Testis (tissue), 3 donors: Measurements from ENCODE around the gene NR1H4. TPM values are rescaled to one million over a fixed set of nuclear protein-coding genes. Genes with fewer than 3 reads are reported as not detected.

ENCODE experiments used
- DNase-seq: peaks from one replicate; pipeline ENCODE4 v3.0.0-alpha.2; 2019
- H3K27ac ChIP-seq, 2 donors: fragments of 200-600 bp; sonication (generic); one replicate each; pipeline ENCODE4 v1.5.1; 2019
- H3K27me3 ChIP-seq: fragments of 200-600 bp; sonication (generic); one replicate; pipeline ENCODE4 v1.5.1; 2019
- H3K36me3 ChIP-seq: fragments of 200-600 bp; sonication (generic); one replicate; pipeline ENCODE4 v1.5.1; 2017; ENCODE audit warnings: low read depth; ENCODE audit errors: missing control alignments
- H3K4me1 ChIP-seq: fragments of 200-600 bp; sonication (generic); one replicate; pipeline ENCODE4 v1.5.1; 2019
- H3K4me3 ChIP-seq, 2 donors: fragments of 200-600 bp; sonication (generic); one replicate each; pipeline ENCODE4 v1.5.1; 2017 to 2019
- H3K9me3 ChIP-seq: fragments of 200-600 bp; sonication (generic); one replicate; pipeline ENCODE4 v1.5.1; 2017
- CTCF ChIP-seq, 3 experiments: fragments of 450-650 bp in 2 of 3; fragments of 200-600 bp in 1 of 3; sonication (generic) in 1 of 3; IDR thresholded peaks; one replicate each; pipeline ENCODE4 v1.5.1; 2016 to 2019; ENCODE audit warnings: antibody characterized with exemption in 3 of 3, mild to moderate bottlenecking in 2 of 3, moderate library complexity in 1 of 3
- POLR2A ChIP-seq: fragments of 450-650 bp; IDR thresholded peaks from one replicate; pipeline ENCODE4 v1.6.1; 2017; ENCODE audit warnings: antibody characterized with exemption, mild to moderate bottlenecking, moderate library complexity
- WGBS, 2 donors: methylation state at CpG; one replicate each; pipeline ENCODE4 v1.1.5; 2018; 5-methylcytosine and 5-hydroxymethylcytosine counted together
- intact Hi-C: fragments of 100-400 bp; cut with DNase I; formaldehyde crosslinking; loops from one replicate; pipeline ENCODE4 v1.15.1; 2023; ENCODE audit warnings: low total_unique reads
- polyA plus RNA-seq: library from polyadenylated mRNA; stranded (reverse); fragments of 350-450 nt; fragmentation: Illumina TruSeq; extraction: RNeasy Lipid Tissue Mini Kit (QIAGEN cat#74804); gene quantifications from one replicate; pipeline ENCODE4 v1.2.3, GENCODE V29; 2014; ENCODE audit warnings: low read depth, low replicate concordance; ENCODE audit not compliant: insufficient read depth
- total RNA-seq, 2 donors: library from RNA; depleted of rRNA; stranded (reverse); fragments of >200 nt; gene quantifications; one replicate each; pipeline ENCODE4 v1.2.3, GENCODE V29; 2016

Gene NR1H4
- total and polyA plus RNA-seq, 3 donors from 2014 or later, result 0.43 to 1.3 (median 0.66) TPM

- TF ChIP-seq CTCF (IDR thresholded peaks at IDR 0.05) (no peak), POLR2A (no peak)
- Histone ChIP-seq H3K9me3 (no peaks in the 10 kb centered on the region), H3K27ac (no peak overlapping the region), H3K4me1 (no peaks in the 10 kb centered on the region), H3K36me3 (no peaks in the 10 kb centered on the region), H3K4me3 (no peak overlapping the region), H3K27me3 (no peaks in the 10 kb centered on the region)
- DNase-seq, result no peak
- 27 to 45% methylated on average over 3 of the region's 3 CpGs for WGBS, 2 donors
- intact Hi-C loops, result no loop called here
Measured at GRCh38 chr12:100473050-100473715, 483 bp upstream of the NR1H4 start.

- intact Hi-C loops, result no loop called here
- 73% methylated on average over 1 of the region's 1 CpG for WGBS, 2 donors
- no peak overlapping the region for H3K4me3 ChIP-seq
- DNase-seq, result no peak
- no peaks in the 10 kb centered on the region for H3K4me1 ChIP-seq
- H3K27me3 ChIP-seq, result no peaks in the 10 kb centered on the region
- TF ChIP-seq POLR2A (no peak), CTCF (IDR thresholded peaks at IDR 0.05) (no peak)
- H3K36me3 ChIP-seq, result no peaks in the 10 kb centered on the region
- H3K9me3 ChIP-seq, result no peaks in the 10 kb centered on the region
- no peak overlapping the region for H3K27ac ChIP-seq
Measured at GRCh38 chr12:100474617-100475016, 951 bp downstream of the NR1H4 start.

- Histone ChIP-seq H3K27ac (no peak overlapping the region), H3K4me3 (no peak overlapping the region), H3K4me1 (no peaks in the 10 kb centered on the region), H3K36me3 (no peaks in the 10 kb centered on the region), H3K9me3 (no peaks in the 10 kb centered on the region), H3K27me3 (no peaks in the 10 kb centered on the region)
- intact Hi-C loops, result no loop called here
- TF ChIP-seq CTCF (IDR thresholded peaks at IDR 0.05) (no peak), POLR2A (no peak)
- DNase-seq, result no peak
- WGBS, 2 donors, result 46 to 60% methylated on average over 14 of the region's 14 CpGs
Measured at GRCh38 chr12:100476013-100476751, 2.5 kb downstream of the NR1H4 start.

- Histone ChIP-seq H3K4me3 (no peak overlapping the region), H3K4me1 (peaks cover 3% of the 10 kb centered on the region), H3K9me3 (no peaks in the 10 kb centered on the region), H3K36me3 (no peaks in the 10 kb centered on the region), H3K27me3 (no peaks in the 10 kb centered on the region), H3K27ac (no peak overlapping the region)
- DNase-seq, result no peak
- intact Hi-C loops, result no loop called here
- 89 to 95% methylated on average over 5 of the region's 5 CpGs for WGBS, 2 donors
- TF ChIP-seq CTCF (IDR thresholded peaks at IDR 0.05), result no peak
- TF ChIP-seq POLR2A, result no peak
Measured at GRCh38 chr12:100481021-100481420, 7.4 kb downstream of the NR1H4 start.
